HG02840 (cell line): ENCODE results near the gene MEI4.
"Not testable (repeated sequence)": the region's sequence is repeated elsewhere in the genome, so short reads cannot be mapped to it uniquely, and the experiment has no call there.

ENCODE experiments used
- ATAC-seq: cut with Tn5 transposase; IDR thresholded peaks from one replicate; pipeline ENCODE4 v1.9.1; 2021; ENCODE audit warnings: mild to moderate bottlenecking, moderate library complexity, moderate number of reproducible peaks; ENCODE audit not compliant: unreplicated experiment, low FRiP score

Gene MEI4

GRCh38 chr6:77674211-77674610, 21.4 kb downstream of the MEI4 start:
- no peak for ATAC-seq

DNA sequence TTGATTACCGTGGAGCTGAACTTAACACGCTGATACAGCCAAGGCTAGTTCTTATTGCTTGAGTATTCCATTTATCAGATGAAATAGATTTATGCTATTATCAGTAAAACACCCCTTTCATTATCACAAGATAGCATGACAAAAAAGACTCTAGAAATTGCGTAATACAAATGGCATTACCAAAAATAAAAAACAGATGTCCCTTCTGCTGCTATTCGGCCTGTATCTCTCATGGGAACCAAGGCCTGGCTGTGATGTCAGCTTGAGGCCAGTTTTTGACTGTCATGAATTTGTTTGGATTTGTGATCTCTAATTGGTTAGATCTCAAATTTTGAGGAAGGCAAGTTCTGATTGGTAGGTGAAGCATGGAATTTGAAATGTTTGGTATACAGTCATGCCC, 25.2 kb downstream of the MEI4 start:
- ATAC-seq = no peak

- ATAC-seq = no peak
Measured at GRCh38 chr6:77683515-77683914, 30.7 kb downstream of the MEI4 start.

- ATAC-seq = no peak
Measured at GRCh38 chr6:77686931-77687330, 34.1 kb downstream of the MEI4 start.

GRCh38 chr6:77688649-77689048, 35.8 kb downstream of the MEI4 start:
- ATAC-seq = no peak

DNA sequence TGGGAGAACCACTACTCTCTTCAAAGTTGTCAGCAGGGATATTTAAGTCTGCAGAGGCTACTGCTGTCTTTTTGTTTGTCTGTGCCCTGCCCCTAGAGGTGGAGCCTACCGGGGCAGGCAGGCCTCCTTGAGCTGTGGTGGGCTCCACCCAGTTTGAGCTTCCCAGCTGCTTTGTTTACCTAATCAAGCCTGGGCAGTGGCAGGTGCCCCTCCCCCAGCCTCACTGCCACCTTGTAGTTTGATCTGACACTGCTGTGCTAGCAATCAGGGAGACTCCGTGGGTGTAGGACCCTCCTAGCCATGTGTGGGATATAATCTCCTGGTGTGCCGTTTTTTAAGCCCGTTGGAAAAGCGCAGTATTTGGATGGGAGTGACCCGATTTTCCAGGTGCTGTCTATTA, 47.3 kb downstream of the MEI4 start:
- ATAC-seq = not testable (repeated sequence)

GRCh38 chr6:77707603-77708002, 54.8 kb downstream of the MEI4 start:
- no peak for ATAC-seq

DNA sequence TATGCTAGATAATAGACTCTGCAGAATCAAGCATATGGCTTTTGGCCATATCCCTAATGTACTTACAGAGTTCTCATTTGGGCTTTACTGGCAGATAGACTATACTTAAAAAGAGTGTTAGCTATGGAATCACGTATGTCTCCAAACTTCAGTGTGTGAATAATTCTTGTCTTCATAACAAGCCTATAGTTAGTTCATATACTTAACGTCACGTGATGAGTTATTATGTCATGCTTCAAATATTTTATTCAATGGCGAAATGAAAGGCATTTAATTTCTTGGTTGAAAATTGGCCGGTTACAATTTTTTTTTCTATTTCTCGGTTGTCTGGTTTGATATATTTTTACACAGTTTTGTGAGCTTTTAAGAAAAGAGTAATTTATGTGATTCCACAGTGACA, 62.7 kb downstream of the MEI4 start:
- no peak for ATAC-seq

- ATAC-seq = no peak
Measured at GRCh38 chr6:77716311-77716710, 63.5 kb downstream of the MEI4 start.

DNA sequence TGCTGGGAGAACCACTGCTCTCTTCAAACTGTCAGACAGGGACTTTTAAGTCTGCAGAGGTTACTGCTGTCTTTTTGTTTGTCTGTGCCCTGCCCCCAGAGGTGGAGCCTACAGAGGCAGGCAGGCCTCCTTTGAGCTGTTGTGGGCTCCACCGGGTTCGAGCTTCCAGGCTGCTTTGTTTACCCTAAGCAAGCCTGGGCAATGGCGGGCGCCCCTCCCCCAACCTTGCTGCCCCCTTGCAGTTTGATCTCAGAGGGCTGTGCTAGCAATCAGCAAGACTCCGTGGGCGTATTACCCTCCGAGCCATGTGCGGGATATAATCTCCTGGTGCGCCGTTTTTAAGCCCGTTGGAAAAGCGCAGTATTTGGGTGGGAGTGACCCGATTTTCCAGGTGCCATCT, 83.2 kb downstream of the MEI4 start:
- ATAC-seq = not testable (repeated sequence)

DNA sequence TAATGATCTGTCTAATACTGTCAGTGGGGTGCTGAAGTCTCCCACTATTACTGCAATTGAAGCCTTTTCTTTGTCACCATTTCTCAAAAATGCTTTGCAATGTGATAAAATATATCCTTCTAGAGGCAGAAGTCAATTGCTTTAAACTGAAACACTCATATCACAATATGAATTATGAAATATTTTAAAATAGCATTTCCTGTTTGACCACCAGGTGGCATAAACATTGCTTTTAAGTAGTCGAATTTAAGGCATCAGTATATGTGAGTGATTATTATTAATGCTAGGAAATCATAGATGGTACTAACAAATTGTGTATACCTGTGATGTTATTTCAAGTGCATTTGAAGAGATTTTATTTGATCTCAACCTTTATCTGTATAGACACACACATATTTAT, 87.5 kb downstream of the MEI4 start:
- ATAC-seq = no peak

GRCh38 chr6:77752156-77752555, 99.3 kb downstream of the MEI4 start:
- not testable (repeated sequence) for ATAC-seq

GRCh38 chr6:77762386-77762785, 109.5 kb downstream of the MEI4 start:
- no peak for ATAC-seq

DNA sequence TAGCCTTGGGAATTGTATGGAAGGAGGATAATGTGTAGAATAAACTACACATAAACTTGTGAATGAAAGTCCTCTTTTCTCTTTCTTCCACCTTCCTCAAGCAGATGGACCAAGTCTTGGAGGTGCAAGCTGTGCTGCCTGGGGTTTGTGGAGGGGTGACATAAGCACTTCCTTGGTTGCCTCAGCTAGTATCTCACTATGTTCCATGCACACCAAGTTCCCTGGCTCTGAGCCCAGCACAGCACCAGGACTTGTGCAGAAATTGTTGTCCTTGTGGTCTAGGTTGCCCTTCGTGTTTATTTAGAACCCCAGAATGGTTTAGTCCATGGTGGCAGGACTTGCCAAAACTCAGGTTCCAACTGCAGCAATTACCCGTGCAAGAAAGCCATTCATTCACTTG, 110.3 kb downstream of the MEI4 start:
- ATAC-seq = no peak

- no peak for ATAC-seq
Measured at GRCh38 chr6:77764364-77764763, 111.5 kb downstream of the MEI4 start.

DNA sequence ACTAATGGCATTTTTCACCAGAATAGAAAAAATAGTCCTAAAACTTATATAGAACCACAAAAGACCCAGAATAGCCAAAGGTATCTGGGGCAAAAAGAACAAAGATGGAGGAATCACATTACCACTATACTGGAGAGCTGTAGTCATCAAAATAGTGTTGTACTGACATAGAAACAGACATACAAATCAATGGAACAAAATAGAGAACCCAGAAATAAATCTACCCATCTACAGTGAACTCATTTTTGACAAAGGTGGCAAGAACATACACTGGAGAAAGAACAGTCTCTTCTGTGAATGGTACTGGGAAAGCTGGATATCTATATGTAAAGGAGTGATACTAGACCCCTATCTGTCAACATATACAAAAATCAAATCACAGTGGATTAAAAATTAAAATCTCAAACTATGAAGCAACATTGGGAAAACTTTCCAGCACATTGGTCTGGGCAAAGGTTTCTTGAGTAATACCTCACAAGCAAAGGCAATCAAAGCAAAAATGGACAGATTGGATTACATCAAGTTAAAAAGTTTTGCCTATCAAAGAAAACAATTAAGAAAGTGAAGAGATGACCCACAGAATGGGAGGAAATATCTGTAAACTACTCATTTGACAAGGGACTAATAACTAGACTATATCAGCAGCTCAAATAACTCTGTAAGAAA, 120.5 kb downstream of the MEI4 start:
- no peak for ATAC-seq

DNA sequence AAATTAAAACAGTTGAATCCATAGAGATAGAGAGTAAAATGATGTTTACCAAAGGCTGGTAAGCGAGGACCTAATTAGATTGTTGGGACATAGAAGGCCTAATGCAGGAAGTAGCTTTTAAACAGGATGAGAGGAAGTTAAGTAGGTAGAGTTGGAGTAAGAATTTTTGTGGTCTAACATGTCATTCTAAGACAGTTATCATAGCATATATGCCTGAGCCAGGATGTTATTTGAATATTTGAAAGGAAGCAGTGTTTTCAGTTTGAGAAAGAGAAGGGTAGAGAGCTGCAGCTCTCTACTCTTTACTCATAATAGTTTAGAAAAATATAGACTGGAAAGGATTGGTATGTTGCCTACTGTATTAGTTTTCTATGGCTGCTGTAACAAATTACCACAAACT, 121.6 kb downstream of the MEI4 start:
- ATAC-seq = no peak

DNA sequence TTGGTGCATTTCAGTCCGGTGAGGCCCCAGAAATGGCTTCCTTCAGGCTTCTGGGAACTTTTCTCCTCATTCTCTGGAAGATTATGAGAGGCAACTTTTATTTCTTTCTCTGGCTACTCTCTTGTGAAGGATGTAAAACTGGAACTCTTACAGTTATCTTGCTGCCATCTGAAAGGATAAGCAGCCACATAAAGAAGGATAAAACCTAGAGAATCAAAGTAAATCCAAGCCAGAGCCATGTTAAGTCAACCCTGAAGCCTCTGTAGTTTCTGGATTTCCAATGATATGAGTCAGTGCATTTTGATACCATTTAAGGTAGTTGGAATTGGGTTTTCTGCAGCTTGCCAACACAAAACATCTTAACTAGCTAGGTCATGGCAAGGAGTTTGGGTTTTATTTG, 123.6 kb downstream of the MEI4 start:
- no peak for ATAC-seq

DNA sequence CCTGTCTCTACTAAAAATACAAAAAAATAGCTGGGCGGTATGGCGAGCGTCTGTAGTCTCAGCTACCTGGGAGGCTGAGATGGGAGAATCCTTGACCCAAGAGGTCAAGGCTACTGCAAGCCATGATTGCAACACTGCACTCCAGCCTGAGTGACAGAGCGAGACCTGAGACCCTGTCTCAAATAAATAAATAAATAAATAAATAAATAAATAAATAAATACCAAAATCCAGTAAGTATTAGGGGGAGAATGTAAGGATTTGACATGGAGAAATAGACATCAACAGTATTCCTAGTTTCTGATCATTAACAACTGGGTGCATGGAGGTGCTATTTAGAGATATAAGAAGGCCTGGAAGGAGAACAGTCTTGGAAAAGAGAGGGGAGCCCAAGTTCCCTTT, 125.7 kb downstream of the MEI4 start:
- no peak for ATAC-seq

DNA sequence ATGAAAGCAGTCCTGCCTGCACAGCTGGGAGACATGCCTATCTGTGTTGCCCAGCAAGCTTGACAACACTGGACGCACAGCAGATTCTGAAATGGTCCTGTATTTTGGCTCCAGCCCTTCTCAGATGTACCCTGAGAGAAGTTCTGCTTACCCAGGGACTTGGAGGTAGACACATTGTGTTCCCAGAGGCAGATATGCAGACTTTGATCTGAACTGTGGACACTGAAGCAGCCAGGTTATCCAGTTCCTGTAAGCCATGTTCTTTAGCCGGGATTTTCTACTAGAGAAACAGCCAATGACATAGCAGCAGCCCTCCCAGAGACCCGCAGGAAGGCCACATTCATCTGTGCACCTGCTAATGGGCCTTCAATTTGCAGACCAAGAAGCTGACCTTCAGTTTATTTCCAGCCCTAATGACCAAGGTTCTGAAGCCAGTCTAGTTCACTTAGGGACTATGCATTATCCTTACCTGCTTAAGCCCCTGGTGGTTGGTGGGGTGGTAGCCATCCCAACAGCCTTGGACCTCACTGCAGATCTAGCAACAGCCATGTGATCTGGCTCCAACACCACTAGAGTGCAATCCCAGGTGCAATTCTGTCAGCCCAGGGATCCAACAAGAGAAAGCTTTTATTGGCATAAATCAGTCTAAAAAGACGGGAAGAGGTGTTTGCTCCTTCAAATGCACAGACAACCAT, 134.2 kb downstream of the MEI4 start:
- ATAC-seq = no peak

DNA sequence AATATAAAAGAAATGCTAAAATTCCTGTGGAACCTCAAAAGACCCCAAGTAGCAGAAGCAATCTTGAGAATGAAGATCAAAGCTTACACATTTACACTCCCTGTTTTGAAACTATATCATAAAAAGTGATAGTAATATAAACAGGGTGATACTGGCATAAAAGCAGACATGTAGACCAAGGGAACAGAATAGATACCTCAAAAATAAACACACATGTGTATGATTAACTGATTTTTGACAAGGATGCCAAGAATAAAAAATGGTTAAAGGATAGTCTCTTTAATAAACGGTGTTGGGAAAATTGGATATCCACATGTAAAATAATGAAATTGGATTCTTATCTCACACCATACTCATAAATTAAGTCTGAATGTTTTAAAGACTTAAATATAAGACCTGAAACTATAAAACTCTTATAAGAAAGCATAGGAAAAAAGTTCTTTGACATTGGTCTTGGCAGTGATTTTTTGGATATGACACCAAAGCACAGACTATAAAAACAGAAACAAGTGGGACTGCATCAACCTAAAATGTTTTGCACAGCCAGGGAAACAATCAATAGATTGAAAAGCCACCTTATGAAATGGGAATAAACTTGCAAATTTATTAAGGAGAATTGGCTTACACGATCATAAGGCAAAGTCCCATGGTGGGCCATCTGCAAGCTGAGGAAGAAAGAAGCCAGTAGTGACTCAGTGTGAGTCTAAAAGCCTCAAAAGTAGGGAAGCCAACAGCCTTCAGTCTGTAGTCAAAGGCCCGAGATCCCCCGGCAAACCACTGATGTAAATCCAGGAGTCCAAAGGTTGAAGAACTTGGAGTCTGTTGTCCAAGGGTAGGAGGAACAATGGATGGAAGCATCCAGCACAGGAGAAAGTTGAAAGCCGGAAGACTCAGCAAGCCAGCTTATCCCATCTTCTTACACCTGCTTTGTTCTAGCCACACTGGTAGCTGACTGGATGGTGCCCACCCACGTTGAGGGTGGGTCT, 144.3 kb downstream of the MEI4 start:
- no peak for ATAC-seq
